OCI-LY1 (cell line): ENCODE measurements around the gene MRPL14.

Experiments used
- H2AFZ ChIP-seq: fragments of 200-600 bp; sonication (generic), shearing (Covaris generic); 2 replicates; pipeline ENCODE4 v1.6.0; 2014; ENCODE audit warnings: antibody characterized with exemption, mild to moderate bottlenecking, low read length
- H3F3A ChIP-seq: fragments of 200-600 bp; sonication (generic), shearing (Covaris generic); 2 replicates; pipeline ENCODE4 v1.6.0; 2014; ENCODE audit warnings: mild to moderate bottlenecking, antibody characterized with exemption, low read length, moderate library complexity; ENCODE audit not compliant: insufficient read depth
- H3K27ac ChIP-seq: fragments of 200-600 bp; sonication (generic); 2 replicates; pipeline ENCODE4 v1.5.1; 2014; ENCODE audit warnings: low read length, mixed run types, mild to moderate bottlenecking, low read depth; ENCODE audit not compliant: poor library complexity, severe bottlenecking
- H3K27me3 ChIP-seq: fragments of 200-600 bp; sonication (generic); 2 replicates; pipeline ENCODE4 v1.6.0; 2014; ENCODE audit warnings: antibody characterized with exemption, mild to moderate bottlenecking, low read length, moderate library complexity; ENCODE audit not compliant: insufficient read depth
- H3K36me3 ChIP-seq: fragments of 200-600 bp; sonication (generic); 2 replicates; pipeline ENCODE4 v1.6.1; 2014; ENCODE audit warnings: mild to moderate bottlenecking, antibody characterized with exemption, low read length, moderate library complexity, mixed read lengths; ENCODE audit not compliant: insufficient read depth
- H3K4me1 ChIP-seq: fragments of 200-600 bp; sonication (generic); 2 replicates; pipeline ENCODE4 v1.5.1; 2014; ENCODE audit warnings: mild to moderate bottlenecking, low read length, moderate library complexity; ENCODE audit not compliant: insufficient read depth, severe bottlenecking
- H3K4me2 ChIP-seq: fragments of 200-600 bp; sonication (generic), shearing (Covaris generic); 2 replicates; pipeline ENCODE4 v1.6.1; 2014; ENCODE audit warnings: low read length
- H3K4me3 ChIP-seq: fragments of 200-600 bp; sonication (generic); 2 replicates; pipeline ENCODE4 v1.5.1; 2014; ENCODE audit warnings: low read length, low read depth, mild to moderate bottlenecking, mixed read lengths; ENCODE audit not compliant: poor library complexity, severe bottlenecking
- H3K79me2 ChIP-seq: fragments of 200-600 bp; shearing (Covaris generic); 2 replicates; pipeline ENCODE4 v1.6.1; 2016; ENCODE audit warnings: mixed run types, low read length, mixed read lengths; ENCODE audit not compliant: insufficient read depth
- H3K9ac ChIP-seq: fragments of 200-600 bp; sonication (generic), shearing (Covaris generic); 2 replicates; pipeline ENCODE4 v1.6.1; 2014; ENCODE audit warnings: mild to moderate bottlenecking, low read length, mixed read lengths
- H3K9me2 ChIP-seq: fragments of 200-600 bp; sonication (generic), shearing (Covaris generic); 2 replicates; pipeline ENCODE4 v1.6.1; 2014; ENCODE audit warnings: low read depth, mild to moderate bottlenecking, low read length, mixed read lengths
- H3K9me3 ChIP-seq: fragments of 200-600 bp; shearing (Covaris generic); 2 replicates; pipeline ENCODE4 v1.6.1; 2014; ENCODE audit warnings: low read length, mixed read lengths
- H4K20me1 ChIP-seq: fragments of 200-600 bp; sonication (generic), shearing (Covaris generic); 2 replicates; pipeline ENCODE4 v1.6.0; 2016; ENCODE audit warnings: mild to moderate bottlenecking, low read length; ENCODE audit not compliant: insufficient read depth
- CTCF ChIP-seq: fragments of 200-600 bp; sonication (generic), shearing (Covaris generic); IDR thresholded peaks from 2 replicates; pipeline ENCODE4 v1.5.1; 2017; ENCODE audit warnings: mild to moderate bottlenecking, antibody characterized with exemption, low read length, moderate library complexity, mixed read lengths
- EZH2 ChIP-seq: fragments of 200-600 bp; sonication (generic), shearing (Covaris generic); IDR thresholded peaks from 2 replicates; pipeline ENCODE4 v1.8.0; 2017; ENCODE audit warnings: borderline replicate concordance, mixed run types, mild to moderate bottlenecking, antibody characterized with exemption, low read length, moderate library complexity, mixed read lengths

MRPL14 gene

GRCh38 chr6:44138717-44139350 is 11.6 kb upstream of the MRPL14 start:
- Histone ChIP-seq H2AFZ (no peak overlapping the region), H3K4me2 (no peak overlapping the region), H3K9me2 (no peaks in the 10 kb centered on the region), H3F3A (no peaks in the 10 kb centered on the region), H4K20me1 (no peaks in the 10 kb centered on the region), H3K36me3 (no peaks in the 10 kb centered on the region; the same call in 1 of the 2 replicates), H3K9me3 (no peaks in the 10 kb centered on the region), H3K27ac (no peak overlapping the region), H3K79me2 (no peaks in the 10 kb centered on the region), H3K9ac (no peak overlapping the region), H3K4me1 (no peaks in the 10 kb centered on the region), H3K4me3 (no peak overlapping the region), H3K27me3 (no peaks in the 10 kb centered on the region)
- no peak for TF ChIP-seq EZH2
- TF ChIP-seq CTCF: no peak

GRCh38 chr6:44135875-44136274 is 8.6 kb upstream of the MRPL14 start:
- no peaks in the 10 kb centered on the region for H3F3A ChIP-seq

GRCh38 chr6:44135173-44135758 is 8.0 kb upstream of the MRPL14 start:
- Histone ChIP-seq H3K36me3 (no peaks in the 10 kb centered on the region; the same call in 1 of the 2 replicates), H3K9ac (no peak overlapping the region), H2AFZ (no peak overlapping the region), H3K27me3 (no peaks in the 10 kb centered on the region), H3K9me2 (no peaks in the 10 kb centered on the region), H3K4me2 (no peak overlapping the region), H3K79me2 (no peaks in the 10 kb centered on the region), H3K4me1 (peaks cover 5% of the 10 kb centered on the region), H3K27ac (no peak overlapping the region), H3K4me3 (no peak overlapping the region), H4K20me1 (no peaks in the 10 kb centered on the region), H3K9me3 (no peaks in the 10 kb centered on the region), H3F3A (no peaks in the 10 kb centered on the region)
- TF ChIP-seq CTCF: no peak
- TF ChIP-seq EZH2: no peak

More at GRCh38 chr6:44135875-44136274, 8.6 kb upstream of the MRPL14 start:
- TF ChIP-seq EZH2 (no peak), CTCF (no peak)
- H4K20me1 ChIP-seq: no peaks in the 10 kb centered on the region
- no peak overlapping the region for H3K4me3 ChIP-seq
- no peak overlapping the region for H3K27ac ChIP-seq
- no peaks in the 10 kb centered on the region for H3K9me3 ChIP-seq
- H3K27me3 ChIP-seq: no peaks in the 10 kb centered on the region
- H3K36me3 ChIP-seq: no peaks in the 10 kb centered on the region; the same call in 1 of the 2 replicates
- H3K4me2 ChIP-seq: no peak overlapping the region
- H3K4me1 ChIP-seq: peaks cover 5% of the 10 kb centered on the region
- H3K9ac ChIP-seq: no peak overlapping the region
- no peak overlapping the region for H2AFZ ChIP-seq
- no peaks in the 10 kb centered on the region for H3K79me2 ChIP-seq
- no peaks in the 10 kb centered on the region for H3K9me2 ChIP-seq
